ENCODE results near the gene TNS4.
A peak's percentile ranks its signal among the peaks of the same experiment; 100 is the strongest.
"Not testable (repeated sequence)": the region's sequence is repeated elsewhere in the genome, so short reads cannot be mapped to it uniquely, and the experiment has no call there.

TNS4 gene, protein sequence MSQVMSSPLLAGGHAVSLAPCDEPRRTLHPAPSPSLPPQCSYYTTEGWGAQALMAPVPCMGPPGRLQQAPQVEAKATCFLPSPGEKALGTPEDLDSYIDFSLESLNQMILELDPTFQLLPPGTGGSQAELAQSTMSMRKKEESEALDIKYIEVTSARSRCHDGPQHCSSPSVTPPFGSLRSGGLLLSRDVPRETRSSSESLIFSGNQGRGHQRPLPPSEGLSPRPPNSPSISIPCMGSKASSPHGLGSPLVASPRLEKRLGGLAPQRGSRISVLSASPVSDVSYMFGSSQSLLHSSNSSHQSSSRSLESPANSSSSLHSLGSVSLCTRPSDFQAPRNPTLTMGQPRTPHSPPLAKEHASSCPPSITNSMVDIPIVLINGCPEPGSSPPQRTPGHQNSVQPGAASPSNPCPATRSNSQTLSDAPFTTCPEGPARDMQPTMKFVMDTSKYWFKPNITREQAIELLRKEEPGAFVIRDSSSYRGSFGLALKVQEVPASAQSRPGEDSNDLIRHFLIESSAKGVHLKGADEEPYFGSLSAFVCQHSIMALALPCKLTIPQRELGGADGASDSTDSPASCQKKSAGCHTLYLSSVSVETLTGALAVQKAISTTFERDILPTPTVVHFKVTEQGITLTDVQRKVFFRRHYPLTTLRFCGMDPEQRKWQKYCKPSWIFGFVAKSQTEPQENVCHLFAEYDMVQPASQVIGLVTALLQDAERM

DNA sequence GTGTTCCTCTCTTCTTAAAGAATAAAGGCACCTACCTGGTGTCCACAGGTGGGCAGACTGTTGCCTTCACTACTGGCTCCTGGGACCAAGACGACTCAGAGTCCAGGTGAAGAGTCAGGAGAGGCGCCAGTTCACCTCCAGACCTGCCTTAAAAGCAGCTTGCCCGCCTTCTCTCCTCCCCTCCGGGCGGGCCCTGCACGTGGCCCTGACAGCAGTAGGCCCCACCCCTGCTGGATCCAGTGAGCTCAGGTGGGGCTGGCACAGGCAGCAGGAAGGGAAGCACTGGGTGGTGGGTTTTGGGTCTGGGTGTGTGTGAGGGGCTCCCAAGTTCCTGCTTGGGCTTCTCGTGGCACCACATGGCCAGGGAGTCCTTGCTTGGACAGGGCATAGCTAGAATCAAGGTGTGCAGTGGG lies at the start of gene TNS4:
Gene TNS4, minus strand, starts transcription at position 125 of the 413 bp plus-strand sequence. CDS start 5,198 bp downstream, outside the sequence.
- DNase-seq = no peak

DNA sequence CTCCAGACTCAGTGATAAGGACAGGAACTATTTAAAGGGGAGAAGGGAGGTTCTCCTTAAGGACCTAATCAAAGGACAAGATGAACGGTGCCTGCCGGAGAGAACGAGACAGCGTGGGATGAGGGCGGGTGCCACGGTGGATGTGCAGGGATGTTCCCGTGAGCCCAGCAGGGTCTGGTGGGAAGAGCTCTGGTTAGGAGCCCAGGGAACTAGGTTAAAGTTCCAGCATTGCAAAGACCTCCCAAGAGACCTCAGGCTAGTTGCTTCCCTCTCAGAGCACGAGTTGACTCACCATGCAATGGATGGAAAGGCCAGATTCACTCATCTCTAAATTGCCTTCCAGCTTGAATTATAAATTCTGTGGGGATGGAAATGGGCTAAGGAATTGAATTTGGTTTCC lies 49.2 kb upstream of the TNS4 start:
- DNase-seq = no peak

DNA sequence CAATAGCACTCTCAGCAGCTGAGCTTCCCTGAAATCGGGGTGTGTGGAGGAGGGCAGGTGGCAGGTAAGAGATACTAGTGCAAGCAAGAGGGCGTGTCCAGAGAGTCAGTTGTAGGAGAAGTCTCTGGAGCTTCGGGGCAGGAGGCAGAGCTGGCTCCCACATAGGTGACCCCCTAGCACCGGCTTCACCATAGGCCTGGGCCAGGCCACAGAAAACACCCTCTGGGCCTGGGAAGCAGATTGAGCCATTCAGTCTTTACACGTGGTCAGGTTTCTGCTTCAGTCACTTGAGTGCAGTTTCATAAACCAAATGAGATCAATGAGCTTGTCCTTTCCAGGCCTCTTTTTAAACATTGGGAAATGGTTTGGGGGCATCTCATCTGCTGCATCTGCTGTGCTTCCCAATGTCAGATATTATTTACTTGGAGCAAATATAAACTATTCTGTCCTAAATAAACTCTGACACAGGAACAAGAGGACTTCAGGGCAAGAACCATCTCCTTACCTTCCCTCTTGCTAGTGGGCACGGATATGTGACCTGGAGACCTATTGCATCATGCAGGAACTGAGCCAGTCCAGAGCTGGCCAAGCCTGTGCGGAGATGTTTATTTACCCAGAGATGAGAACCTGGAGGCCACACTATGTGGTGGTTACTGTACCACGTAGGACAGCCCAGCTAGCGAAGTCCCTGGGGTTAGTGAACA lies 47.7 kb upstream of the TNS4 start:
- no peak for DNase-seq

DNA sequence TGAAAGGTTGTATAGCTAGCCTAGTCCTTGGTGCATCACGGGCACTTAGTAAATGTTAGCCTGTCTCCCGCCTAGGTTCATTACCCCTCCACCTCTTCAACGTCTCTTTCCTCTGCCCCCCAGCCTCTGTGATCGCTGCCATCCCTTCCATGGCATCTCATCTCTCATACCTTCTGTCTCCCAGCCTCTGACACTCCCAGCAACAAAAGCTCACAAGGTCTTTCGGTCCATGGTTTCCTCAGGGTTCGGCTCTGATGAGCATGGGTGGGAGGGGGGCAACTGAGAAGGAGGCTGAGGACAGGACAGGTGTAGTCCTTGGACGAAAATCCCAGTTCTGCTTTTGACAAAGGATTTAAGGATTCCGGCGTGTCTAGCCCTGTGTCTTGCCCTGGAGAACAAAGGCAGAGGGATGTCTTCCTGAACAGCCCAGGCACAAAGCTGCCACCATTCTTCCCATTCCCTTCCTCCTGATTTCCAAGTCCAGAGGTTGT lies 47.1 kb upstream of the TNS4 start:
- no peak for DNase-seq

DNA sequence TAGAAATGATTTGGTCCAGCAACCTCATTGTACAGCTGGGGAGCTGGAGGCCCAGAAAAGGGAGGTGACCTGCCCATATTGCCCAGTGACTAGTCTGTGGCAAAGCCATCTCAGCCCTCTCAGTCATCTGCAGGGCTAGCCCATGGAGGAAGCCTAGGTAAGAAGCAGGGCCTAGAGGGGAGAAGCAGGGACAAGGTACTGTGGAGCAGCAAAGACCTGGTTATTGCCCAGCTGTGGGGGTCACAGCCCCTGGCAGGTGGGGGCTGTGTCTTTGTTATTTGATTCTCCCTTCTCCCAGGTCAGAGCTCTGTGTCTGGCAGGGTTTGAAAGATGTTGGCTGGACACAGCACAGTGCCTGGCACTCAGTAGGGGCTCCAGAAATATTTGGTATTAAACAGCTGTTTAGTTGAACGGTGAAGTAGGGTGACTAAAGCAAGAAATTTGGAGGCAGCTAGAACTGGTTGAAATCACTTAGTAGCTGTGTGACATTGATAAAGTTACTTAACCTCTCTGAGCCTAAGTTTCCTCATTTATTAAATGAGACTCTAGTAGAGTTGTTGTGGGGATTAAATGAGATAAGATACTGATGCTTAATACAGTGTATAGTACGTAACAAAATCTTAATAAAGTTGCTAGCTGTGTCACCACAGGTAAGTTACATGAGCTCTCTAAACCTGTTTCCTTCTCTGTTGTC lies 46.5 kb upstream of the TNS4 start:
- DNase-seq = no peak

DNA sequence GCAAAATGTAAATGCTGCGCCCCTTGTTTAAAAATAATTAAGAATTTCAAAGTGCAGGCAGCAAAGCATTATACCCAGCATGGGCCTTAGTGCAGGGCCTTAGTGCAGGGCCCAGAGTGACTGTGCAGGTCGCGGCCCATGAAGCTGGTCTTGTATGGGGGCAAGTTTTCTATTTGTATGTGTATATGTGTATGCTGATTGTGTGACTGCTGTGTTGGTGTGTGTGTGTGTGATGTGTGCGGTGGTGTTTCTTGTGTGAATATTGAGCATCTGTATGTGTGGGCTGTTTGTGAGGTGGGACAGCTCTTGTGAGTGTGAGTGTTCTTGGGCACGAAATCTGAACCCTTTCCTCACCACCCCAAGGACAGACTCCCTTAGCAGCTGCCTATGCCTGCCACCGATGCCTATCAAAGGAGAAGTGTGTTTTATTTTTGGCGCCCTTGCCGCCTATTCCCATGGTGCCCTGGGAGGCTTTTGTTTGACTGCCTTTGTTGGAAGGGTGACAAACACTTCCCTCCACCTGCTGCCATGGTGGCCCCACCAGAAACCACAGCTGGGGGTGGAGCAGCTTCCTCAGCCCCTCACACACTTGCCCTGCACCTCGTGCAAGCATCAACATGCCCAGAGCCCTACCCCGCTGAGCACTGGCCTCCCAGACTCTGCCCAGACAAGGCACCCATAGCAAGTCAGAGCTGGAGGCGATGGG lies 45.8 kb upstream of the TNS4 start:
- DNase-seq = no peak

DNA sequence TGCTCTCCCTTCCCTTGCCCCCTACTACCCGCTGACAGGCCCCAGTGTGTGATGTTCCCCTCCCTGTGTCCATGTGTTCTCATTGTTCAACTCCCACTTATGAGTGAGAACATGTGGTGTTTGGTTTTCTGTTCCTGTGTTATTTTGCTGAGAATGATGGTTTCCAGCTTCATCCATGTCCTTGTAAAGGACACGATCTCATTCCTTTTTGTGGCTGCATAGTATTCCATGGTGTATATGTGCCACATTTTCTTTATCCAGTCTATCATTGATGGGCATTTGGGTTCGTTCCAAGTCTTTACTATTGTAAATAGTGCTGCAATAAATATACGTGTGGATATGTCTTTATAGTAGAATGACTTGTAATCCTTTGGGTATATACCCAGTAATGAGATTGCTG lies 45.1 kb upstream of the TNS4 start:
- DNase-seq = not testable (repeated sequence)

DNA sequence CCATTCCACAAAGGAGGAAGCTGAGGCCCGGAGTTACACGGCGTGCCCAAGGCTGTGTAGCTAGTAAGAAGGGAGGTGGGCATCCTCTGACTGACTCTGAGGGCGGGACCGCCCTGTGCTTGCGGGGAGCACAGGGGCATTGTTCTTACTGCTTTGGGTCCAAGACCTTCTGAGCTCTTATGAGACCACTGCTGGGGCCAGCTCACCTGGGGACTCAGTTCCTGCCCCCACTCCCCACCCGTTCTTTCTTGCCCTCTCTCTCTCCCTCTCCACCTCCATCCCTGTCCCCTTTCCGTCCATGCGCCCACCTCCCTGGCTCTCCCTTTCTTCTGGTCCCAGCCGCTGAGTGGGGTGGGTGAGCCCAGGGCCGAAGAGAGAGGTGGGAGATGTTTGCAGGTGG lies 44.2 kb upstream of the TNS4 start:
- DNase-seq = no peak

DNA sequence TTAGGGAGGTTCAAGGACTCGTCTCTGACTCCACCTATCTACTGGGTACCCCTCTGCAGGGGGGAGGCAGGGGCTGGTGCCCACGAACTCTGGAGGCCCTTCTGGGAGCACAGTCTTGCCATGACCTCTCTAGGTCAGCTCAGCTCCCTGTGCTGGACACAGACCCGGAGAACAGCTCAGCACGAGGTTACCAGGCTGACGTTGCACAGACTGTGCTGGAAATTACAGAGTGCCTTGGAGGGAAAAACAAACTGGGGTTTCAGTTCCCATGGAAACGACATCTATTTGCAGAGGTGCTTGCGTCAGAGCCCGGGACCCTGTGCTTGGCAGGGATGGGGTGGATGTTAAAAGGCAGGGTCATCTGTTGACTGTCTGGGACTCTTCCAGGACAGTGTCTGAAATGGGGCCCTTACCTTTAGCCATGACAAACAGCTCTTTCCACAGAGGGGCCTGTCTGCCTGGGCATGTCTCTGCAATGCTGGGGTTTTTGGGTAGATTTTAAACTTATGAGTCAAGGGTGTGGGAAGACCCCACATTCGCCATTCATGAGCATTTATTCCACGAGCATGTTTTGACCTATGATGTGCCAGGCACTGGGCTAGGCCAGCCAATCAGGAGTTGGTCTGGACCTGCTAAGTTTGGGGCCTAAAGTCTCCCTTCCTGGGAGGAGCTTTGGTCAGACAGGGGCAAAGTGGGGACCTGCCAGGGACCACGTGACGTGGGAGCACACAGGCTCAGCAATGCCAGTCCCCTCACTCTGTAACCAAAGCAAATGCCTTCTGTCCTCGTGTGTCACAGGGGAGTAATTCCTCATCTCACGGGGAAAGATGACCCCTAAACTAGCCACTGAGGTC lies 41.4 kb upstream of the TNS4 start:
- no peak for DNase-seq

DNA sequence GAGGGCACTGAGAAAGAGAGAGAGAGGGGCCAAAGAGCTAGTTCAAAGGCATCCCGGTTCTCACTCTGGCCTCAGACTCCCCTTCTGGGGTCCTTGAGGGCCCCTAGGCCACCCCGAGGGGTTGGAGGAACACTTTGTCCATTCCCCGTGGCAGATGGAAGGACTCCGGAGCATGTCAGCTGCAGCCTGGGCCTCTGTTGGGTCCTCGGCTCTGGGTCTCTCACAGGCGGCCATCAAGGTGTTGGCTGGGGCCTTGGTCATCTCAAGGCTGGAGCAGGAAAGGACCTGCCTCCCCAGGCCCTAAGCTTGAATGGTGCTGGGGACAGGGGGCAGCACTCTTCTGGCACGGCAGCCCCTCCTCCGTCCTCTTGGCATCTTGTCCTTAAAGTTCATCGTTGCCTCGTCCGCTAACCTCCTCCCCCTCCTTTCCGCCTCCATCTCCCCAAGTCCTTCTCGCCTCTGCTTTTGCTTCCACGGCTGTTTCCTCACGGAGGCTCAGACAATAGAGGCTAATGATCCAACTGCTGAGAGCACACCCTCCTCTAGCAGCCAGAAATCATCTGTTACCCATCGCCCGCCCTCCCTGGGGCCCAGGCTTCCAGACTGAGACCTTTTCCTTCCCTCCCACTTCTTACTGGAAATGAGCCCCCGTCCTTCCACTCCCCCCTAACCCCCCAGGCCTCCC lies 40.6 kb upstream of the TNS4 start:
- no peak for DNase-seq

DNA sequence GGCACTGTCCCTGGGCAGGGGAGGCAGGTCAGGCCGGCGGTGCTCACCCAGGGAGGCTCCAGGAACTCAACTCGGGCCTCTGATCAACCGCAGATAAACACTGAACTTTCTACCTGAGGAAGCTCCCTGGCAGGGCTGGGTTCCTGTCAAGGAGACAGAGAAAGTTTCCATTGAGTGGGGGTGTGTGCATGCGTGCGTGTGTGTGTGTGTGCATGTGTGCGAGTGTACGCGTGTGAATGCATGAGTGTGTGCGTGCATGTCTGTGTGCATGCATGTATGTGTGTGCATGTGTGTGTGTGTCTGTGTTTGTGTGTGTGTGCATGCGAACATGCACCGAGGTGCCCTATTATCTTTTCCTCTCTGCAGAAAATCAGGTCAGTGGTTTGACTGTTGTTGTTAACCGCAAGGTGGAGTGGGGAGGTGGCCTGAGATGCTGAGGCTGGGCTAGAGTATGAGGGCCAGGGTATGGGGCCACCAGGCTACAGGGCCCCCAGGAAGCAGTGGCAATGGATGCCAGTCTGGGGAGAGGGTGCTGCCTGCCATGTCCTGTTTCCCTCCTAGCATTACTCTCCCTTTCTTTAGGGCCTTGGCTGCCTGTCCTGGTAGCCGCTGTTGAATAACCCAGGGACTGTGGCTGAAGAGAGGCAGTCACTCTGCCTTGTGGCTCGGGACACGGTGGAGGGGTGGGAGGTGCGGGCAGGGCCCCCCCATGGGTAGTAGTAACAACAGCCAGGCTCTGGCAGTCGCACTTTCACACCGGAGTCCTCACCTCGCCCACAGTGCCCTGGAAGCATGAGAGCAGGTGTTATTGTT lies 39.8 kb upstream of the TNS4 start:
- DNase-seq = peak; percentile 75

DNA sequence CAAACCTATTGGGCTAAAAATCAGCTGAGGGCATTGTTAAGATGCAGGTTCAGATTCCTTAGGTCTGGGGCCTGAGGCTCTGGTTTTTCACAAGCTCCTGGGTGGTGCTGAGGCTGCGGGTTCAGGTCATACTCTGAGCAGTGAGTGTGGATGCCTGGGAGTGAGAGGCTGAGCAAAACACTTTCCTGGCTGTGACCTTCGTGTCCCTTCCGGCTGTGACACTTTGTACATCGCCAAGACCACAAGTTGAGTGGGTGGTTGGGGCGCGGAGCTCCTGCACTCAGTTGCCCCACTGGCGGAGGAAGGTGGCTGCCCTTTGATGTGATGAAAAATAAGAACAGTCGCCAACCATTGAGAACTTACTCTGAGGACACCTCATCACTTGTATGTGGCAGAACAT lies 39.0 kb upstream of the TNS4 start:
- DNase-seq = peak; percentile 62

DNA sequence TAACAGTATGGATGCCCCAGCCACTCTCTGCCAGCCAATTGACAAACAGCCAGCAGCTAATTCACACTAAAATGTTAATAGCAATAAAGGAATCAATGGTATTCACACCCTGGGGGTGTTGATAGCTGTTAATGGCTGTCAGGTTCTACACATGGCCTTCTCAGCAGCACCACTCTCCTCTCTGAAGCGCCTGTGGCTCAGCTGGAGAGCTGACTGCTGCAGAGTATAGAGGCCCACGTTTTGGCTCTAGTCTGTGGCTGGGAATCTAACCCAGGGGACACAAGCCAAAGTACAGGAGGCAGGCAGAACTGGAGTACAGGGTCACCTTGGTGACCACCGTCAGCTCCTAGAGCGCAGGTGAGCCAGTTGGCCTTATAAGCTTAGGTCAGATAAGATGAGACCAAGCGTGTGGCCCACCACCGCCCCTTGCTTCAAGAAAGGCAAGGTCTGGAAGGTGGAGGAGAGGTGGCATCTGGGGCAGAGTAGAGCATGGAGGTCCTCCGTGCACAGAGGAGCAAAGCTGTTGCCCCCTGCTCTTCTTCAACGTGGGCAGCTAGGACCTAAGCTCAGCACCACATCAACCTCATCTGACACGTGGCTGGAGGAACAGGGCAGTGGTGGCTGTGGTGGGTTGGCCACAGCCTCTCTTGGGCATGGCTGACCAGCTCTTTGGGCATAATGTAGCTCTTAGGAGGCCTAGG lies 38.4 kb upstream of the TNS4 start:
- no peak for DNase-seq

DNA sequence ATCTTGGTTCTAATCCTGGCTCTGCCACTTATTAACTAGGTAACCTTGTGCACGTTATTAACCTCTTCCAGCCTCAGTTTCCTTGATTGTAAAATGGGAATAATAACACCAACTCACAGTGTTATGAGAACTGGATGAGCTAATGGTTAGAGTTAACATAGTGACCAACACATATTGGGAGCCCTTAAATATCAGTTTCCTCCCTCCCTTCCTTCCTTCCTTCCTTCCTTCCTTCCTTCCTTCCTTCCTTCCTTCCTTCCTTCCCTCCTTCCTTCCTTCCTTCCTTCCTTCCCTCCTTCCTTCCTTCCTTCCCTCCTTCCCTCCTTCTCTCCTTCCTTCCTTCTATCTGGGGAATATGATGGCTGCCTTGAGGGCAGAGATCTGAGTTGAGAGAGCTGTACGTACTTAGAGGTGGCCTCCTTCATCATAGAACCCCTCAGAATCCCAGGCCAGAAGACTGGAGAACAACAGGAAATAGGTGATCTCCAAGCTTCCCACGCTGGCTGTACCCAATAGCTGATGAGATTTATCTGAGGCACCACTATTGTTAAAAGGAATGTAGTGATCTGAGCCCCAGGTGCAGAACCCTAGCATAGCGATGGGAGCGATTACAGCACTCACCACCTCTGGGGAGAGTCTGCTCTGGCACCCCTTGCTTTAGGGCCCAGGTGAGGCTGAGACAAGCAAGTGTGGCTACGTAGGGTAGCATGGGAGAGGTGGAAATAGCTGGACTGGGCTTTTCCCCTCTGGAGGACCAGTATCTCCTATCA lies 37.7 kb upstream of the TNS4 start:
- DNase-seq = no peak

DNA sequence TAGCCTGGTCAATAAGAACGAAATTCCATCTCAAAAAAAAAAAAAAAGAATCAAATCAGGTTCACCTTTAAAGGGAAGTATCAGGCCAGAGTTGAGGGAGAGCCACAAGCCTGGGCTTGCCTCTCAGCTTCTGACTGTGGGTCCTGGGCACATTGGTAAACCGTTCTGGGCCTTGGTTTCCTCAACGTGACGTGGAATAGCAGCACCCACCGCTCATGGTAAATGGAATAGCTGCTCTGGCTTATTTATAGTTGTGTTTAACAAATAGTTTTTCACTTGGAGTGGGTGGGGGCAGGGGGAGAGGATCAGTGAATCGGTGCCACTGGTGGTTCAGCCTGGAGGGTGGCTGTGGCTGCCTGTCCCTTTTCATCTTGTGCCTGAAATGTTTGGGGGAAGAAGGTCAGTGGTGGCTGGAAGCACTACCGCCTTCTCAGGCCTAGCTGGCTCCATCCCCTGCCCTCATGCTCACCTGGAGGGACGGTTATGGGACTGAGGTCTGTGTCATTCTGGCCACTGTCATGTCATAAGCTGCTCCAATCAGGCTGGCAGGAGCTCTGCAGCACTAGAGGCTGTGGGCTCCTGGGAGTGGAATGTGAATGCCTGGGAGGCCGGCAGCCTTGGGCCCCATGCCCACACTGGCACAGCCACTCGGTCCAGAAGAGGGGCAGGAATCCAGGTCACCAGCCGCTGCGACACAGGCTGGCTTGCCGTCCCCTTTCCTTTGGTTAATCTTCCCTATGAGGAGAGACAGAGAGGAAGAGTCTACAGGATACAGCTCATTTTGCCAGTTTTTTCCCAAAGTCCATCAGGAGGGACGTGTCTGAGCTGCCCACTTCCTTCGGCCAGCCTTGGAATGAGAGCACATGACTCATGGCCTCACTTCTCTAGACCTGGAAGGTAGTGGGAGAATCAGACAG lies 36.9 kb upstream of the TNS4 start:
- DNase-seq = no peak

DNA sequence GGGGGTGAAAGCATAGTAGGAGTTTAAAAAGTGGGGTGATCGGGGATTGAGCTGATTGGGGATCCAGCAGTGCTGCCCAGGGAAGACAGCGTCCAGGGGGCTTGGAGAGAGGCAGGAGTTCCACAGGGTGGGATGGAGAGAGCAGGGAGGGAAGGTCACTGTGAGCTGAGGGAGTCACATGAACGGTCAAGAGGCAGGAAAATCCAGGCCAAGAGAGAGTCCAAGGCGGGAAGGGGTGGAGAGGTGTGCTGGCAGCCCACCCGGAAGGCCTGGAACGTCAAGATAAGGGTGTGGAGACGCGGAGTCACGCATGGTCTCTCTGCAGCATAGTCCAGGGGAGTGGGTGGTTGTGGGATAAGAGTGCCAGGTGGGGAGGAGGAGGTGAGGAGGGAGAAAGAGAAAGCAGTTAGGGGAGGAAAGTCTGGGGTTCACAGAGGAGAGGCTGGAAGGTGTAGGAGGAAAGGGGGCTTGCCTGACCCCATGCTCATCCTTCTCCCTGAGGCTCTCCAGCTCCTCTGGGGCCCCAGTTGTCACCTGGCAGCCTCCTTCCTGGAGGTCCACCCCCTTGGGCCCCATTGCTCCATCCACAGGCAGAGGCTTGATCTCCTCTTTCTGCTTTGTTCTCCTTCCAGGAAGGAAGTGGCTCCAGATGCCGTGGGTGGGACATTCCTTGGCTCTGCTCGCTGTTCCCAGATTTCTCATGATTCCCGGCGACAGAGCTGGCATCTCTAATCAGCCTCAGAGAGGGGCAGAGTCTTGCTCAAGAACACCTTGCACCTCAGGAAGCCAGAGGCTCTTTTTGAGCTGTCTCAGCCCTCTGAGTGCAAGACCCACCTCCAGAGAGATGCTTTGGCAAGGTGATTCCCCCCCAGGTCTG lies 35.1 kb upstream of the TNS4 start:
- no peak for DNase-seq
